HG02852 (cell line): ENCODE measurements around the gene CLPSL2.

Experiments used
- ATAC-seq: cut with Tn5 transposase; IDR thresholded peaks from one replicate; pipeline ENCODE4 v1.9.1; 2021; ENCODE audit warnings: mild to moderate bottlenecking, moderate library complexity; ENCODE audit not compliant: unreplicated experiment

Gene CLPSL2

GRCh38 chr6:35786272-35786671 is 9.9 kb downstream of the CLPSL2 start:
- no peak for ATAC-seq

- no peak for ATAC-seq
These were observed 10.4 kb downstream of the CLPSL2 start for GRCh38 chr6:35786810-35787209.

GRCh38 chr6:35787266-35788218 is 11.1 kb downstream of the CLPSL2 start:
- ATAC-seq = no peak

- no peak for ATAC-seq
These were observed 12.1 kb downstream of the CLPSL2 start for GRCh38 chr6:35788423-35788982.

- ATAC-seq = no peak
These were observed 14.3 kb downstream of the CLPSL2 start for GRCh38 chr6:35790683-35791082.

- no peak for ATAC-seq
These were observed 18.4 kb downstream of the CLPSL2 start for GRCh38 chr6:35794536-35795452.

- ATAC-seq = no peak
These were observed 19.2 kb downstream of the CLPSL2 start for GRCh38 chr6:35795453-35796071.

- ATAC-seq = no peak
These were observed 19.8 kb downstream of the CLPSL2 start for GRCh38 chr6:35796236-35796635.

GRCh38 chr6:35797837-35798526 is 21.6 kb downstream of the CLPSL2 start:
- no peak for ATAC-seq

GRCh38 chr6:35798706-35799105 is 22.3 kb downstream of the CLPSL2 start:
- no peak for ATAC-seq

- ATAC-seq = no peak
These were observed 24.8 kb downstream of the CLPSL2 start for GRCh38 chr6:35801148-35801547.

- ATAC-seq = no peak
These were observed 28.8 kb downstream of the CLPSL2 start, which contains the start of gene LHFPL5 for GRCh38 chr6:35804996-35805736. LHFPL5 (plus strand) TSS chr6:35805352; CDS start chr6:35805671, 319 bp downstream.

- ATAC-seq = no peak
These were observed 32.3 kb downstream of the CLPSL2 start for GRCh38 chr6:35808688-35809087.

- no peak for ATAC-seq
These were observed 33.4 kb downstream of the CLPSL2 start for GRCh38 chr6:35809809-35810208.

GRCh38 chr6:35810971-35811698 is 34.7 kb downstream of the CLPSL2 start:
- ATAC-seq = no peak

- ATAC-seq = no peak
These were observed 35.2 kb downstream of the CLPSL2 start for GRCh38 chr6:35811699-35811995.

GRCh38 chr6:35817515-35817914 is 41.1 kb downstream of the CLPSL2 start:
- no peak for ATAC-seq

GRCh38 chr6:35823601-35824000 is 47.2 kb downstream of the CLPSL2 start:
- ATAC-seq = no peak
